Measurements from ENCODE around the gene NIPAL3.

DNA sequence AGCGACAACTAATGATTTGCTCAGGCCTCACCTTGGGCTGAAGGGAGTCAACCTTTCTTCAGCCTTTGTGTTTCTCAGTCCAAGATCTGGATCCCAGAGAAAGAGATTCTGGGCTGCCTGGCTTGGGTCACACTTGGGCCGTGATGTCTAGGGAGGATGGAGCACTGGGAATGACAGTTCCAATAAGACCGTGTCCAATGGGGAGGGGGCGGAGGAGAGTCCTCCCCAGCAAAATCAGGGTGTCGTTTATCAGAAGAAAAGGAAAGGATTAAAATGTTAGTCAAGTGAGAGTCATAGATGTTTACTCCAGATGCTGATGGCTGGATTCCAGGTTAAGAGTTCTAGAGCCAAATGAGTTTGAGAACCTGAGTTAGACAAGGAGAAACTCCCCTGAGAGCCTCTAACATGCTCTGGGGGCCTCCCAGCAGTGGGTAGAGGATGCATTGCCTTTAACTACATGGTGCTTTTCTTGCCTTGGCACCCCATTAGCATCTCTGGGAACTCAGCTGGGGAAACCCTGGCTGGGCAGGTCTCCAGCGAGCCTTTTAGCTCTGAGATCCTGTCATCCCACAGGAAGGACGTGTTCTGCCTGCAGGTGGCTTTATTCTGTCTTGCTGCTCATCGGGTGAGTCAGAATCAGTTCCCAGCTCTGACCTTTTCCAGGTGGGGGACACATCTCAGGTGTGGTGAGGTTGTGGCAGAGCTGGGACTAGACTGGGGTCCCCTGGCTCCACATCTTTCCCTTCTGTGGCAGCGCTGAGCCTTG, 22.2 kb downstream of the NIPAL3 start:
- no peak for TF ChIP-seq SP1 (IDR thresholded peaks at IDR 0.05)
- TF ChIP-seq FOXA1 (IDR thresholded peaks at IDR 0.05): no peak
- TF ChIP-seq FOXK2 (IDR thresholded peaks at IDR 0.05): no peak
